ENCODE data around the gene TRIM8. TPM values are rescaled to one million over a fixed set of nuclear protein-coding genes. Genes with fewer than 3 reads are reported as not detected.

The TRIM8 gene
- total RNA-seq, 6 experiments from 2014 or later, result 34.7 to 99.8 (median 41.2) TPM

DNA sequence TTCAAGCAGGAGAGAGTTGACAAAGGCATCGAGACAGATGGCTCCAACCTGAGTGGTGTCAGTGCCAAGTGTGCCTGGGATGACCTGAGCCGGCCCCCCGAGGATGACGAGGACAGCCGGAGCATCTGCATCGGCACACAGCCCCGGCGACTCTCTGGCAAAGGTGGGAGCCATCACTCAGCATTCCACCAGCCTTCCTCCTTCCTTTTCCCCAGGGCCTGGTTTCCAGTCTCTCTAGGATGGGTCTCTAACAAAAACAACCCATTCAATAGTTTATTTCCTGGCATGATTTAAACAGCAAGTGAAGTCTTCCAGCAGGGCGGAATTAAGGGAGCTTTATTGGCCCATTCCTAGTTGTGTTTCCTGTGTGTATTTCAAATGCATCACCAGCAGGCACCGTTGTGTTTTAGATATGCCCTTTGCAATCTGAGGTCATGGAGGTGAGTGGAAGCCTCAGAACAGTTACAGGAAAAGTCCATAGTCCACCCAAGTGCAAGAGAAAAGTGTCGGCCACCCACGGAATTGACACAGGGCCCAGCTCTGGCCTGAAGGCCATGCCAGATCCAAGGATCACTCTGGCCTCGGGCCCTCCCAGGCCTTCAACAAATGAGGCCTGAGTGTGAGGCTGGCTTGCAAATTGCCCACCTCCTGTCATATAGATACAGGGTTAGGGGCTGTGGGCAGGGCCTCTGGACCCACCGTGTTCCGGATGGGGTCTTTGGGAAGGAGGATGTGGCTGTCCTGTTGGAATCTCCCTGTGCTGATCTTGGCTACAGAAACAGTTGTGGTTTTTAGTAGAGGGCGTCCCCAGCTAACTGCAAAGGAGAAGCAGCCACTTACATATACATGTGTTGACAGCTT lies 46.9 kb upstream of the TRIM8 start:
- TF ChIP-seq POLR2A (IDR thresholded peaks at IDR 0.05), result peak; percentile 52
- TF ChIP-seq, protein P1, sequence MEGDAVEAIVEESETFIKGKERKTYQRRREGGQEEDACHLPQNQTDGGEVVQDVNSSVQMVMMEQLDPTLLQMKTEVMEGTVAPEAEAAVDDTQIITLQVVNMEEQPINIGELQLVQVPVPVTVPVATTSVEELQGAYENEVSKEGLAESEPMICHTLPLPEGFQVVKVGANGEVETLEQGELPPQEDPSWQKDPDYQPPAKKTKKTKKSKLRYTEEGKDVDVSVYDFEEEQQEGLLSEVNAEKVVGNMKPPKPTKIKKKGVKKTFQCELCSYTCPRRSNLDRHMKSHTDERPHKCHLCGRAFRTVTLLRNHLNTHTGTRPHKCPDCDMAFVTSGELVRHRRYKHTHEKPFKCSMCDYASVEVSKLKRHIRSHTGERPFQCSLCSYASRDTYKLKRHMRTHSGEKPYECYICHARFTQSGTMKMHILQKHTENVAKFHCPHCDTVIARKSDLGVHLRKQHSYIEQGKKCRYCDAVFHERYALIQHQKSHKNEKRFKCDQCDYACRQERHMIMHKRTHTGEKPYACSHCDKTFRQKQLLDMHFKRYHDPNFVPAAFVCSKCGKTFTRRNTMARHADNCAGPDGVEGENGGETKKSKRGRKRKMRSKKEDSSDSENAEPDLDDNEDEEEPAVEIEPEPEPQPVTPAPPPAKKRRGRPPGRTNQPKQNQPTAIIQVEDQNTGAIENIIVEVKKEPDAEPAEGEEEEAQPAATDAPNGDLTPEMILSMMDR (IDR thresholded peaks at IDR 0.05), result peak in 2 of 4 donors; percentile 19 to 25
- H3K4me1 ChIP-seq, result peaks cover 0 to 38% (median 17%) of the 10 kb centered on the region in 4 donors
- peak; percentile 80 to 89 (median 85) for ATAC-seq

DNA sequence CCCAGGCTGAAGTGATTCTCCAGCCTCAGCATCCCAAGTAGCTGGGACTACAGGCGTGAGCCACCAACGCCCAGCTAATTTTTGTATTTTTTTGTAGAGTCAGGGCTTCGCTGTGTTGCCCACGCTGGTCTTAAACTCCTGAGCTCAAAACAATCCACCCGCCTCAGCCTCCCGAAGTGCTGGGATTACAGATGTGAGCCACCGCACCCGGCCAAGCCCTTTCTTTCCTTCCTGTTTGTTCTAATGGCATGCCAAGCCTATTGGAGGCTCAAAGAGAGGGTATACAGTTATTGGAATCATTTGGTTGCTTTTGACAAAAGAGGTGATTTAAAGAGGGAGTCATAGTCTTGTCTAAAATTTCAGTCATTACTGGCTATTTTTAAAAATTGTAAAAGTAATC lies 46.0 kb upstream of the TRIM8 start:
- Histone ChIP-seq H3K27ac (peak overlapping the region; percentile 62 to 83 (median 69)), H3K27me3 (no peaks in the 10 kb centered on the region), H3K9me3 (no peaks in the 10 kb centered on the region), H3K36me3 (peaks cover 0 to 2% (median 0%) of the 10 kb centered on the region in 4 donors), H3K4me3 (no peak overlapping the region), H3K4me1 (peaks cover 0 to 38% (median 17%) of the 10 kb centered on the region in 4 donors)
- ATAC-seq, result no peak
- TF ChIP-seq POLR2A (IDR thresholded peaks at IDR 0.05), result no peak
- TF ChIP-seq, protein P1 (IDR thresholded peaks at IDR 0.05), result no peak
- intact Hi-C loops (cut with DNase I), result no loop called here
- WGBS (ENCODE audit: insufficient coverage, low coverage, low lambda C conversion rate, missing lambda C conversion rate), result 83% methylated on average over 8 of the region's 8 CpGs
- no peak for DNase-seq

More for the DNA sequence above, 46.9 kb upstream of the TRIM8 start:
- DNase-seq, result peak; percentile 80 to 86 (median 84)
- no peaks in the 10 kb centered on the region for H3K9me3 ChIP-seq
- H3K36me3 ChIP-seq, result no peaks in the 10 kb centered on the region
- no peak overlapping the region for H3K4me3 ChIP-seq
- peak overlapping the region; percentile 63 to 83 (median 69) for H3K27ac ChIP-seq
- 41% methylated on average over 11 of the region's 16 CpGs for WGBS (ENCODE audit: insufficient coverage, low coverage, low lambda C conversion rate, missing lambda C conversion rate)
- no peaks in the 10 kb centered on the region for H3K27me3 ChIP-seq
- intact Hi-C loops (cut with DNase I), result no loop called here

DNA sequence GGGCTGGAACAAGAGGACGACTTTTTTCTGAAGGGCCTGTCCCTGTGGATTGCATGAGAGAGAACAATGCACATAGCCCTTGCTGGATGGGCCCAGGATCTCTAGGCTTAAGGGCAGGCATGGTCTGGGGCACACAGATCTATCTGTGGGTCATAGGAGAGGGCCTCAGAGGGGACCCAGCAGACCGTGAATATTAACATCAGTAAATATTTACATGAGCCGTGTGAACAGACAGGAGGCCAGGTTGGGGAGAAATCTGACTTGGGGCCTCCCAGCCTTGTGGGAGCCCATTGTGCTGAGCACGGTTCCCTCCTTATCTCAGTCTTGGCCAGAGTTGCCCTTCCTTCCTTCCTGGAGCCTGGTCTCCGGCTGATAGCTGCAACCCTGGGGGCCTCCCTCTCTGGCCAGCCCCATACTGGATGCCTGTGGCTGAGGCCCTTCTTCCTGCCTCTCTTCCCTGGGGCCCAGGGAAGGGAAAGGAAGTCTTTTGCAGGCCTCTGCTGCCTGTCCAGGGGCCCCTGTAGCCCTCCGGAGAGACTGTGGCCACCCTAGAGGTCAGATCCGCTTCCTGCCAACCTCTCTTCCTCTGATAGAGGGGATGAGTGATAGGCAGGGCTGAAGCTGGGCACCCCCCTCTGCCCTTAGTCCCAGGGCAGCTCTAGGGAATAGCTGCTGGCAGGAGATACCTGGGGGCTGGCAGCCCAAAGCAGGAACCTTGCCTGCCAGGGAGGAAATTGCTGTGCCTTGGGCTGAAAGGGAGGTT lies 44.5 kb upstream of the TRIM8 start:
- intact Hi-C loops (cut with DNase I), result no loop called here
- Histone ChIP-seq H3K4me1 (peaks cover 0 to 38% (median 17%) of the 10 kb centered on the region in 4 donors), H3K4me3 (no peak overlapping the region), H3K36me3 (peaks cover 0 to 8% (median 0%) of the 10 kb centered on the region in 4 donors), H3K27me3 (no peaks in the 10 kb centered on the region), H3K27ac (peak overlapping the region in 1 of 3 donors; percentile 25), H3K9me3 (no peaks in the 10 kb centered on the region)
- TF ChIP-seq POLR2A (IDR thresholded peaks at IDR 0.05), result no peak
- TF ChIP-seq, protein P1 (IDR thresholded peaks at IDR 0.05), result no peak
- DNase-seq, result peak in 1 of 3 donors; percentile 48
- ATAC-seq, result peak; percentile 7 to 62 (median 33)
- 40% methylated on average over 2 of the region's 7 CpGs for WGBS (ENCODE audit: insufficient coverage, low coverage, low lambda C conversion rate, missing lambda C conversion rate)

DNA sequence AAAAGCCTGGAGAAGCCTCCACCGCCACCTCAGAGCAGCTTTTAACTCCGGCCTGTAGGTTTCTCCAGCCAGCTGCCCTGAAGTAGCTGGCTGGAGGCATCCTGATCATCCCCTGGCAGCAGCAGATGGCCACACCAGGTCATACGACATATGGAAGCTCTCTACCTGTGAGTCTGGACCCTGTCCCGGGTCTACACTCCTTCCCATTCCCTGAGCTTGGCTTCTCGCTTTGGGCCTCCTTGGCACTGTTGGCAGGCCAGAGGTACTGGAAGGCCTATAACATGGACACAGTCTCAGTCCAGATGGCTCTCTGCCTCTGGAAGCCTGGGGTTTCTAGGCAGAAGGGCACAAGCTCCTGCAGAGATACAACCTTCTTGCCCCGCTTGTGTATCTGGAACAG lies 43.5 kb upstream of the TRIM8 start:
- 80% methylated on average over 2 of the region's 6 CpGs for WGBS (ENCODE audit: insufficient coverage, low coverage, low lambda C conversion rate, missing lambda C conversion rate)
- intact Hi-C loops (cut with DNase I), result no loop called here
- no peak overlapping the region for H3K4me3 ChIP-seq
- H3K9me3 ChIP-seq, result no peaks in the 10 kb centered on the region
- no peak overlapping the region for H3K27ac ChIP-seq
- DNase-seq (no peak), ATAC-seq (no peak)
- no peak for TF ChIP-seq POLR2A (IDR thresholded peaks at IDR 0.05)
- TF ChIP-seq, protein P1 (IDR thresholded peaks at IDR 0.05), result no peak
- no peaks in the 10 kb centered on the region for H3K27me3 ChIP-seq
- peaks cover 0 to 8% (median 0%) of the 10 kb centered on the region in 4 donors for H3K36me3 ChIP-seq
- H3K4me1 ChIP-seq, result peaks cover 0 to 36% (median 17%) of the 10 kb centered on the region in 4 donors
